Mucosa of rectum (tissue), 2 donors: ENCODE results near the gene APOLD1.
"Not testable (repeated sequence)": the region's sequence is repeated elsewhere in the genome, so short reads cannot be mapped to it uniquely, and the experiment has no call there.

Experiments
- H3K27ac ChIP-seq, 2 donors: one replicate each; pipeline ENCODE4 v1.7.0; 2013; ENCODE audit warnings: inconsistent platforms in 2 of 2, low read depth in 2 of 2, low read length in 2 of 2
- H3K27me3 ChIP-seq, 2 donors: one replicate each; pipeline ENCODE4 v1.7.0; 2013; ENCODE audit warnings: low read length in 2 of 2; ENCODE audit not compliant: control insufficient read depth in 2 of 2, insufficient read depth in 2 of 2
- H3K36me3 ChIP-seq, 2 donors: one replicate each; pipeline ENCODE4 v1.7.0; 2013; ENCODE audit warnings: low read length in 2 of 2; ENCODE audit not compliant: control insufficient read depth in 2 of 2, insufficient read depth in 2 of 2
- H3K4me1 ChIP-seq, 2 donors: one replicate each; pipeline ENCODE4 v1.7.0; 2013; ENCODE audit warnings: low read length in 2 of 2, mild to moderate bottlenecking in 1 of 2; ENCODE audit not compliant: control insufficient read depth in 2 of 2, insufficient read depth in 2 of 2
- H3K4me3 ChIP-seq, 2 donors: one replicate each; pipeline ENCODE4 v1.7.0; 2013; ENCODE audit warnings: low read length in 2 of 2
- H3K9ac ChIP-seq, 2 donors: one replicate each; pipeline ENCODE4 v1.7.0; 2013; ENCODE audit warnings: low read length in 2 of 2, low read depth in 1 of 2, mild to moderate bottlenecking in 1 of 2
- H3K9me3 ChIP-seq, 2 donors: one replicate each; pipeline ENCODE4 v1.7.0; 2013; ENCODE audit warnings: low read length in 2 of 2; ENCODE audit not compliant: control insufficient read depth in 2 of 2
- donor health status: healthy.
- donor health status: Normal muscosa, but diverticular disease.

The APOLD1 gene

GRCh38 chr12:12784911-12785814 lies at the start of gene APOLD1:
Gene APOLD1, plus strand, starts transcription at chr12:12785659. Its CDS starts 33 bp downstream, at chr12:12785692.
- Histone ChIP-seq H3K4me1 (peaks cover 16 to 22% of the 10 kb centered on the region in 2 donors), H3K36me3 (no peaks in the 10 kb centered on the region), H3K4me3 (peak within 1 kb of the TSS; percentile 62 to 82), H3K27ac (peak within 1 kb of the TSS; percentile 81 to 88), H3K9ac (peak within 1 kb of the TSS; percentile 80 to 83), H3K27me3 (no peaks in the 10 kb centered on the region), H3K9me3 (no peaks in the 10 kb centered on the region)

- Histone ChIP-seq H3K4me3 (peak overlapping the region; percentile 4 to 36), H3K4me1 (peaks cover 3 to 20% of the 10 kb centered on the region in 2 donors), H3K36me3 (no peaks in the 10 kb centered on the region), H3K27me3 (no peaks in the 10 kb centered on the region), H3K27ac (peak overlapping the region; percentile 7 to 42), H3K9ac (peak overlapping the region; percentile 14 to 54), H3K9me3 (no peaks in the 10 kb centered on the region)
These were observed 48.4 kb upstream of the APOLD1 start for GRCh38 chr12:12736759-12737676.

- not testable (repeated sequence) for H3K9me3 ChIP-seq, H3K27me3 ChIP-seq, H3K27ac ChIP-seq, H3K36me3 ChIP-seq, H3K4me3 ChIP-seq, H3K9ac ChIP-seq
- peaks cover 3 to 20% of the 10 kb centered on the region in 2 donors for H3K4me1 ChIP-seq
These were observed 47.3 kb upstream of the APOLD1 start for GRCh38 chr12:12738152-12738551.

- Histone ChIP-seq H3K4me1 (peaks cover 10 to 12% of the 10 kb centered on the region in 2 donors), H3K4me3 (no peak overlapping the region), H3K27ac (peak overlapping the region in 1 of 2 donors; percentile 28), H3K27me3 (no peaks in the 10 kb centered on the region), H3K36me3 (no peaks in the 10 kb centered on the region), H3K9me3 (no peaks in the 10 kb centered on the region), H3K9ac (peak overlapping the region in 1 of 2 donors; percentile 47)
These were observed 43.8 kb upstream of the APOLD1 start for GRCh38 chr12:12741660-12742059.

GRCh38 chr12:12744546-12745305 lies 40.7 kb upstream of the APOLD1 start:
- Histone ChIP-seq H3K27me3 (no peaks in the 10 kb centered on the region), H3K4me3 (no peak overlapping the region), H3K9me3 (no peaks in the 10 kb centered on the region), H3K9ac (peak overlapping the region in 1 of 2 donors; percentile 2), H3K27ac (peak overlapping the region; percentile 26 to 70), H3K36me3 (no peaks in the 10 kb centered on the region), H3K4me1 (peaks cover 11 to 13% of the 10 kb centered on the region in 2 donors)

- Histone ChIP-seq H3K27me3 (no peaks in the 10 kb centered on the region), H3K4me1 (peaks cover 11 to 13% of the 10 kb centered on the region in 2 donors), H3K27ac (peak overlapping the region in 1 of 2 donors; percentile 26), H3K9ac (no peak overlapping the region), H3K9me3 (no peaks in the 10 kb centered on the region), H3K4me3 (no peak overlapping the region), H3K36me3 (no peaks in the 10 kb centered on the region)
These were observed 39.8 kb upstream of the APOLD1 start for GRCh38 chr12:12745576-12746211.

GRCh38 chr12:12747278-12747677 lies 38.2 kb upstream of the APOLD1 start:
- Histone ChIP-seq H3K9ac (no peak overlapping the region), H3K36me3 (no peaks in the 10 kb centered on the region), H3K27ac (no peak overlapping the region), H3K9me3 (no peaks in the 10 kb centered on the region), H3K27me3 (no peaks in the 10 kb centered on the region), H3K4me3 (no peak overlapping the region), H3K4me1 (peaks cover 10 to 11% of the 10 kb centered on the region in 2 donors)

- no peaks in the 10 kb centered on the region for H3K27me3 ChIP-seq
- H3K27ac ChIP-seq = no peak overlapping the region
- H3K4me1 ChIP-seq = peaks cover 10 to 11% of the 10 kb centered on the region in 2 donors
- no peak overlapping the region for H3K4me3 ChIP-seq
- H3K9me3 ChIP-seq = no peaks in the 10 kb centered on the region
- no peaks in the 10 kb centered on the region for H3K36me3 ChIP-seq
- H3K9ac ChIP-seq = no peak overlapping the region
These were observed 37.4 kb upstream of the APOLD1 start for GRCh38 chr12:12748044-12748443.

GRCh38 chr12:12749433-12749832 lies 36.0 kb upstream of the APOLD1 start:
- H3K27me3 ChIP-seq = no peaks in the 10 kb centered on the region
- peak overlapping the region; percentile 71 to 74 for H3K27ac ChIP-seq
- H3K36me3 ChIP-seq = no peaks in the 10 kb centered on the region
- peak overlapping the region; percentile 60 to 68 for H3K9ac ChIP-seq
- no peaks in the 10 kb centered on the region for H3K9me3 ChIP-seq
- H3K4me3 ChIP-seq = peak overlapping the region; percentile 60 to 82
- peaks cover 10 to 11% of the 10 kb centered on the region in 2 donors for H3K4me1 ChIP-seq
